Loucy (cell line): ENCODE results near the gene SNAP25.

Source experiments
- H2AFZ ChIP-seq: fragments of 200-600 bp; sonication (generic); 2 replicates; pipeline ENCODE4 v1.6.0; 2016; ENCODE audit warnings: antibody characterized with exemption, mild to moderate bottlenecking, low read length, moderate library complexity
- H3F3A ChIP-seq: fragments of 200-600 bp; 2 replicates; pipeline ENCODE4 v1.6.0; 2016; ENCODE audit warnings: antibody characterized with exemption, low read depth, mild to moderate bottlenecking
- H3K27me3 ChIP-seq: fragments of 200-600 bp; sonication (generic); 2 replicates; pipeline ENCODE4 v1.6.1; 2014; ENCODE audit warnings: low read length, mild to moderate bottlenecking; ENCODE audit not compliant: insufficient read depth, poor library complexity, severe bottlenecking
- H3K36me3 ChIP-seq: fragments of 200-600 bp; sonication (generic); 2 replicates; pipeline ENCODE4 v1.6.1; 2016; ENCODE audit warnings: low read length; ENCODE audit not compliant: insufficient read depth
- H3K4me1 ChIP-seq: fragments of 200-600 bp; sonication (generic); 2 replicates; pipeline ENCODE4 v1.5.1; 2014; ENCODE audit warnings: low read length, mild to moderate bottlenecking; ENCODE audit not compliant: insufficient read depth, poor library complexity, severe bottlenecking
- H3K4me2 ChIP-seq: fragments of 200-600 bp; sonication (generic); 2 replicates; pipeline ENCODE4 v1.6.0; 2014; ENCODE audit warnings: antibody characterized with exemption, low read length, low read depth, mild to moderate bottlenecking; ENCODE audit not compliant: poor library complexity, severe bottlenecking
- H3K4me3 ChIP-seq: fragments of 200-600 bp; sonication (generic); 2 replicates; pipeline ENCODE4 v1.5.1; 2014; ENCODE audit warnings: low read length, mild to moderate bottlenecking, mixed read lengths; ENCODE audit not compliant: poor library complexity, severe bottlenecking
- H3K79me2 ChIP-seq: fragments of 200-600 bp; sonication (generic); 2 replicates; pipeline ENCODE4 v1.6.1; 2014; ENCODE audit warnings: low read length; ENCODE audit not compliant: insufficient read depth
- H3K9ac ChIP-seq: fragments of 200-600 bp; sonication (generic); 2 replicates; pipeline ENCODE4 v1.6.0; 2014; ENCODE audit warnings: mild to moderate bottlenecking, low read depth, low read length, moderate library complexity; ENCODE audit not compliant: poor library complexity, severe bottlenecking
- H3K9me2 ChIP-seq: fragments of 200-600 bp; sonication (generic); replicated peaks from 2 replicates; pipeline ENCODE4 v1.6.1; 2016; ENCODE audit warnings: low read depth, low read length, mixed read lengths
- H3K9me3 ChIP-seq: fragments of 200-600 bp; sonication (generic); 2 replicates; pipeline ENCODE4 v1.6.1; 2014; ENCODE audit warnings: mild to moderate bottlenecking, antibody characterized with exemption, low read length, low read depth; ENCODE audit not compliant: insufficient read depth
- H4K20me1 ChIP-seq: fragments of 200-600 bp; sonication (generic); 2 replicates; pipeline ENCODE4 v1.6.0; 2014; ENCODE audit warnings: antibody characterized with exemption, low read length, mild to moderate bottlenecking; ENCODE audit not compliant: insufficient read depth, poor library complexity, severe bottlenecking
- EZH2phosphoT487 ChIP-seq: fragments of 200-600 bp; IDR thresholded peaks from 2 replicates; pipeline ENCODE4 v1.6.1; 2018; ENCODE audit warnings: antibody characterized with exemption, mild to moderate bottlenecking, moderate library complexity, borderline replicate concordance
- TF ChIP-seq, protein P1 (sequence below): fragments of 200-600 bp; sonication (generic); conservative IDR thresholded peaks from 2 replicates; pipeline ENCODE4 v1.5.1; 2014; ENCODE audit warnings: mild to moderate bottlenecking, antibody characterized with exemption, low read length

Gene SNAP25

DNA sequence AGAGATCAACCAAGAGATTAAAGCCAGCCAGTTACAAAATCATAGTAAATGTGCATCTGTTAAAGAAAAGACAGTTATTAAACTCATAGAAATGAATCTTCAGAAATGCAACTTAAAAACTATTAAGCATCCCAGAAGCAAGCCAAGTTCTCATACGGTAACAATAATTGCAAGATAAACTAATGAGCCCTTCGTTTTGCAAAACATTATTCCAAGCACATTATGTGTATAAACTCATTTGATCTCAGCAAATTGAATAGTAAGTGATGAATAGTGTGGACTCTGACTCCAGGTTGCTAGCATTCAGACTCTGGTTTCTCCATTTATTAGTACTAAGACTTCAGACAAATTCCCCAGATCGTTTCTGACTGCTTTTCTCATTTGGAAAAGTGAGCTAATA, 85.2 kb downstream of the SNAP25 start:
- Histone ChIP-seq H4K20me1 (no peaks in the 10 kb centered on the region), H2AFZ (no peak overlapping the region), H3K4me3 (no peak overlapping the region), H3K9ac (no peak overlapping the region), H3K9me3 (no peaks in the 10 kb centered on the region), H3K79me2 (no peaks in the 10 kb centered on the region), H3K4me2 (no peak overlapping the region), H3K27me3 (peaks cover 60% of the 10 kb centered on the region), H3K4me1 (peaks cover 13% of the 10 kb centered on the region), H3K9me2 (no peaks in the 10 kb centered on the region), H3F3A (0 out of 2 replicates have a peak, but pooled peaks cover 4% of the 10 kb centered on the region), H3K36me3 (no peaks in the 10 kb centered on the region)
- TF ChIP-seq, protein P1, sequence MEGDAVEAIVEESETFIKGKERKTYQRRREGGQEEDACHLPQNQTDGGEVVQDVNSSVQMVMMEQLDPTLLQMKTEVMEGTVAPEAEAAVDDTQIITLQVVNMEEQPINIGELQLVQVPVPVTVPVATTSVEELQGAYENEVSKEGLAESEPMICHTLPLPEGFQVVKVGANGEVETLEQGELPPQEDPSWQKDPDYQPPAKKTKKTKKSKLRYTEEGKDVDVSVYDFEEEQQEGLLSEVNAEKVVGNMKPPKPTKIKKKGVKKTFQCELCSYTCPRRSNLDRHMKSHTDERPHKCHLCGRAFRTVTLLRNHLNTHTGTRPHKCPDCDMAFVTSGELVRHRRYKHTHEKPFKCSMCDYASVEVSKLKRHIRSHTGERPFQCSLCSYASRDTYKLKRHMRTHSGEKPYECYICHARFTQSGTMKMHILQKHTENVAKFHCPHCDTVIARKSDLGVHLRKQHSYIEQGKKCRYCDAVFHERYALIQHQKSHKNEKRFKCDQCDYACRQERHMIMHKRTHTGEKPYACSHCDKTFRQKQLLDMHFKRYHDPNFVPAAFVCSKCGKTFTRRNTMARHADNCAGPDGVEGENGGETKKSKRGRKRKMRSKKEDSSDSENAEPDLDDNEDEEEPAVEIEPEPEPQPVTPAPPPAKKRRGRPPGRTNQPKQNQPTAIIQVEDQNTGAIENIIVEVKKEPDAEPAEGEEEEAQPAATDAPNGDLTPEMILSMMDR = no peak
- no peak for TF ChIP-seq EZH2phosphoT487

DNA sequence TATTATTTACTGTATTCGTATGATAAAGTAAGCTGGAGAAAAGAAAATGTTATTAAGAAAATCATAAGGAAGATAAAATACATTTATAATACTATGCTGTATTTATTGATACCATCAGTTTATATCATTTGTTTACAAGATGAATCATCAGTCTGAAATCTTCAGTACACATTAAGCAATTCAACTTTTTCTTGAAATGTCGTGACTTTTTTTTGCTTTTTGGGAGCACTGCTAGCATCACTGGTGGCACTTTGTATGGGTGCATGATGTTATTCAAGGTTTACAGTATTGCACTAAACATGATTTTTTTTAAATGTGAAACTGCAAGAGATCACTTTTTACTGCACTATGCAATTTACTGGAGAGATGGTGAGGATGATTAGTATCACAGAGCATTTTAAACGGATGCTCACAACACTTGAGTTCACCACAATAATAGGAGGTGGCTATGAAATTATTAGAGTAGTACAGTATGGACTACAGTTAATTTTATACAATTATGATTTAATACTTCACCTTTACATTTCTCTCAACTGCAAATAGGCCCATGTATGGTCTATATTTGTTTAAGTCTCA, 85.9 kb downstream of the SNAP25 start:
- Histone ChIP-seq H3F3A (0 out of 2 replicates have a peak, but pooled peaks cover 4% of the 10 kb centered on the region), H3K36me3 (no peaks in the 10 kb centered on the region), H4K20me1 (no peaks in the 10 kb centered on the region), H3K27me3 (peaks cover 62% of the 10 kb centered on the region), H3K9me2 (no peaks in the 10 kb centered on the region), H3K9ac (no peak overlapping the region), H3K4me3 (no peak overlapping the region), H3K79me2 (no peaks in the 10 kb centered on the region), H3K4me1 (peaks cover 13% of the 10 kb centered on the region), H3K9me3 (no peaks in the 10 kb centered on the region), H3K4me2 (no peak overlapping the region), H2AFZ (no peak overlapping the region)
- no peak for TF ChIP-seq EZH2phosphoT487
- TF ChIP-seq, protein P1 = no peak

DNA sequence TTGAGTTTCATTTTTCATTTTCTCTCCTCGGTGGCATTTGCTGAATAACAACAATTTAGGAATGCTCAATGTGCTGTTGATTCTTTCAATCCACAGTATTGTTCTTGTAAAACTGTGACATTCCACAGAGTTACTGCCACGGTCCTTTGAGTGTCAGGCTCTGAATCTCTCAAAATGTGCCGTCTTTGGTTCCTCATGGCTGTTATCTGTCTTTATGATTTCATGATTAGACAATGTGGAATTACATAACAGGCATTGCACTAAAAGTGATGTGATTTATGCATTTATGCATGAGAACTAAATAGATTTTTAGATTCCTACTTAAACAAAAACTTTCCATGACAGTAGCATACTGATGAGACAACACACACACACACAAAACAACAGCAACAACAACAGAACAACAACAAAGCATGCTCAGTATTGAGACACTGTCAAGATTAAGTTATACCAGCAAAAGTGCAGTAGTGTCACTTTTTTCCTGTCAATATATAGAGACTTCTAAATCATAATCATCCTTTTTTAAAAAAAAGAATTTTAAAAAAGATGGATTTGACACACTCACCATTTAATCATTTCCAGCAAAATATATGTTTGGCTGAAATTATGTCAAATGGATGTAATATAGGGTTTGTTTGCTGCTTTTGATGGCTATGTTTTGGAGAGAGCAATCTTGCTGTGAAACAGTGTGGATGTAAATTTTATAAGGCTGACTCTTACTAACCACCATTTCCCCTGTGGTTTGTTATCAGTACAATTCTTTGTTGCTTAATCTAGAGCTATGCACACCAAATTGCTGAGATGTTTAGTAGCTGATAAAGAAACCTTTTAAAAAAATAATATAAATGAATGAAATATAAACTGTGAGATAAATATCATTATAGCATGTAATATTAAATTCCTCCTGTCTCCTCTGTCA, 88.1 kb downstream of the SNAP25 start:
- Histone ChIP-seq H3K36me3 (no peaks in the 10 kb centered on the region), H3K4me3 (no peak overlapping the region)

More for the DNA sequence above, 88.1 kb downstream of the SNAP25 start:
- H3K4me2 ChIP-seq = peak overlapping the region; percentile 12
- no peaks in the 10 kb centered on the region for H3K9me3 ChIP-seq
- peaks cover 78% of the 10 kb centered on the region for H3K27me3 ChIP-seq
- no peak overlapping the region for H3K9ac ChIP-seq
- H3F3A ChIP-seq = 0 out of 2 replicates have a peak, but pooled peaks cover 4% of the 10 kb centered on the region
- no peaks in the 10 kb centered on the region for H3K79me2 ChIP-seq
- H3K9me2 ChIP-seq = no peaks in the 10 kb centered on the region
- no peak overlapping the region for H2AFZ ChIP-seq
- no peaks in the 10 kb centered on the region for H4K20me1 ChIP-seq
- peaks cover 13% of the 10 kb centered on the region for H3K4me1 ChIP-seq
- peak; percentile 64; the same call in 1 of the 2 replicates for TF ChIP-seq EZH2phosphoT487
- TF ChIP-seq, protein P1 = no peak
